Fibroblast of lung (primary cell): ENCODE results near the gene PDCD7. TPM values are rescaled to one million over a fixed set of nuclear protein-coding genes. Genes with fewer than 3 reads are reported as not detected.
A peak's percentile ranks its signal among the peaks of the same experiment; 100 is the strongest.
"Not testable (repeated sequence)": the region's sequence is repeated elsewhere in the genome, so short reads cannot be mapped to it uniquely, and the experiment has no call there.

Experiments
- DNase-seq, 2 donors: peaks; one replicate each; pipeline versions ENCODE4 v3.0.0 to v3.0.0-alpha.2; 2010; ENCODE audit warnings: low read depth in 2 of 2
- H2AFZ ChIP-seq: 2 replicates; pipeline ENCODE4 v1.5.1; 2012; ENCODE audit warnings: low read length, control low read depth, inconsistent platforms
- H3K27ac ChIP-seq: 2 replicates; pipeline ENCODE4 v1.5.1; 2011; ENCODE audit warnings: low read length, control low read depth; ENCODE audit not compliant: insufficient read depth
- H3K27me3 ChIP-seq: 2 replicates; pipeline ENCODE4 v1.5.1; 2011; ENCODE audit warnings: mild to moderate bottlenecking, low read length; ENCODE audit not compliant: control insufficient read depth, insufficient read depth
- H3K36me3 ChIP-seq: 2 replicates; pipeline ENCODE4 v1.5.1; 2011; ENCODE audit warnings: low read length; ENCODE audit not compliant: control insufficient read depth, insufficient read depth
- H3K4me1 ChIP-seq: 2 replicates; pipeline ENCODE4 v1.5.1; 2011; ENCODE audit warnings: low read length; ENCODE audit not compliant: control insufficient read depth, insufficient read depth; ENCODE audit errors: extremely low read depth
- H3K4me2 ChIP-seq: 2 replicates; pipeline ENCODE4 v1.5.1; 2011; ENCODE audit warnings: low read length, control low read depth; ENCODE audit not compliant: insufficient read depth; ENCODE audit errors: extremely low read depth
- H3K4me3 ChIP-seq, 4 experiments: fragments of 200-600 bp in 1 of 4; sonication (generic) in 1 of 4; replicated peaks in 1 of 4; 2 replicates each; pipeline ENCODE4 v1.5.1; 2011 to 2016; ENCODE audit warnings: low read length in 4 of 4, low read depth in 3 of 4, mild to moderate bottlenecking in 3 of 4, control low read depth in 2 of 4, inconsistent platforms in 1 of 4, mixed read lengths in 1 of 4; ENCODE audit not compliant: insufficient read depth in 1 of 4; ENCODE audit errors: control extremely low read depth in 1 of 4
- H3K79me2 ChIP-seq: 2 replicates; pipeline ENCODE4 v1.5.1; 2012; ENCODE audit warnings: mild to moderate bottlenecking, low read length, inconsistent platforms; ENCODE audit not compliant: control insufficient read depth, insufficient read depth
- H3K9ac ChIP-seq: 2 replicates; pipeline ENCODE4 v1.5.1; 2011; ENCODE audit warnings: mild to moderate bottlenecking, low read length, control low read depth; ENCODE audit not compliant: insufficient read depth
- H3K9me3 ChIP-seq: 2 replicates; pipeline ENCODE4 v1.5.1; 2012; ENCODE audit warnings: low read depth, low read length; ENCODE audit not compliant: control insufficient read depth, insufficient read depth
- H4K20me1 ChIP-seq: 2 replicates; pipeline ENCODE4 v1.5.1; 2011; ENCODE audit warnings: low read length; ENCODE audit not compliant: control insufficient read depth, insufficient read depth; ENCODE audit errors: extremely low read depth
- EZH2 ChIP-seq: IDR thresholded peaks from 2 replicates; pipeline ENCODE4 v1.5.1; 2012; ENCODE audit warnings: low read length, control low read depth, mild to moderate bottlenecking; ENCODE audit errors: missing control alignments
- polyA minus RNA-seq: library from RNA; depleted of rRNA, polyadenylated mRNA; stranded (reverse); fragments of >200 nt; gene quantifications from 2 replicates; pipeline ENCODE4 v1.2.3, GENCODE V29; 2011; ENCODE audit warnings: low replicate concordance
- polyA plus RNA-seq, 2 donors: library from polyadenylated mRNA; depleted of rRNA in 1 of 2; stranded (reverse) in 1 of 2; unstranded in 1 of 2; fragments of >200 nt; gene quantifications; 2 replicates each; pipeline ENCODE4 v1.2.1, GENCODE V29; 2011 to 2012; ENCODE audit warnings: missing spikeins in 1 of 2
- total RNA-seq: library from RNA; depleted of rRNA; stranded (reverse); fragments of >200 nt; gene quantifications from 2 replicates; pipeline ENCODE4 v1.2.1, GENCODE V29; 2014
- TF ChIP-seq, protein P1 (sequence below), 2 donors: IDR thresholded peaks in 1 of 2; conservative IDR thresholded peaks in 1 of 2; 1 replicate in 1 of 2; 2 replicates in 1 of 2; pipeline ENCODE4 v1.5.1; 2011 to 2012; ENCODE audit warnings: low read length in 2 of 2, control low read depth in 1 of 2, inconsistent platforms in 1 of 2, low read depth in 1 of 2, mild to moderate bottlenecking in 1 of 2

PDCD7 gene, protein sequence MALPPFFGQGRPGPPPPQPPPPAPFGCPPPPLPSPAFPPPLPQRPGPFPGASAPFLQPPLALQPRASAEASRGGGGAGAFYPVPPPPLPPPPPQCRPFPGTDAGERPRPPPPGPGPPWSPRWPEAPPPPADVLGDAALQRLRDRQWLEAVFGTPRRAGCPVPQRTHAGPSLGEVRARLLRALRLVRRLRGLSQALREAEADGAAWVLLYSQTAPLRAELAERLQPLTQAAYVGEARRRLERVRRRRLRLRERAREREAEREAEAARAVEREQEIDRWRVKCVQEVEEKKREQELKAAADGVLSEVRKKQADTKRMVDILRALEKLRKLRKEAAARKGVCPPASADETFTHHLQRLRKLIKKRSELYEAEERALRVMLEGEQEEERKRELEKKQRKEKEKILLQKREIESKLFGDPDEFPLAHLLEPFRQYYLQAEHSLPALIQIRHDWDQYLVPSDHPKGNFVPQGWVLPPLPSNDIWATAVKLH
- total RNA-seq, result 17.0 and 18.5 TPM in 2 replicates
- 21.7 and 23.0 TPM in 2 replicates for polyA plus RNA-seq
- polyA plus RNA-seq (2012), result 12.8 and 15.6 TPM in 2 replicates
- polyA minus RNA-seq, result 3.2 and 22.8 TPM in 2 replicates

GRCh38 chr15:65133548-65134200, at the start of gene PDCD7:
PDCD7 (minus strand) TSS chr15:65133808; CDS start chr15:65133781, 27 bp downstream.
- Histone ChIP-seq H3K27ac (peak within 1 kb of the TSS; percentile 75), H4K20me1 (no peaks in the 10 kb centered on the region)
- TF ChIP-seq EZH2, result no peak
- TF ChIP-seq, protein P1, sequence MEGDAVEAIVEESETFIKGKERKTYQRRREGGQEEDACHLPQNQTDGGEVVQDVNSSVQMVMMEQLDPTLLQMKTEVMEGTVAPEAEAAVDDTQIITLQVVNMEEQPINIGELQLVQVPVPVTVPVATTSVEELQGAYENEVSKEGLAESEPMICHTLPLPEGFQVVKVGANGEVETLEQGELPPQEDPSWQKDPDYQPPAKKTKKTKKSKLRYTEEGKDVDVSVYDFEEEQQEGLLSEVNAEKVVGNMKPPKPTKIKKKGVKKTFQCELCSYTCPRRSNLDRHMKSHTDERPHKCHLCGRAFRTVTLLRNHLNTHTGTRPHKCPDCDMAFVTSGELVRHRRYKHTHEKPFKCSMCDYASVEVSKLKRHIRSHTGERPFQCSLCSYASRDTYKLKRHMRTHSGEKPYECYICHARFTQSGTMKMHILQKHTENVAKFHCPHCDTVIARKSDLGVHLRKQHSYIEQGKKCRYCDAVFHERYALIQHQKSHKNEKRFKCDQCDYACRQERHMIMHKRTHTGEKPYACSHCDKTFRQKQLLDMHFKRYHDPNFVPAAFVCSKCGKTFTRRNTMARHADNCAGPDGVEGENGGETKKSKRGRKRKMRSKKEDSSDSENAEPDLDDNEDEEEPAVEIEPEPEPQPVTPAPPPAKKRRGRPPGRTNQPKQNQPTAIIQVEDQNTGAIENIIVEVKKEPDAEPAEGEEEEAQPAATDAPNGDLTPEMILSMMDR (conservative IDR thresholded peaks at IDR 0.05 in 1 of 2, IDR thresholded peaks at IDR 0.05 in 1 of 2; ENCODE audit: low read depth in 1 of 2, low read length in 2 of 2), result no peak

GRCh38 chr15:65182538-65182937, 48.9 kb upstream of the PDCD7 start:
- Histone ChIP-seq H4K20me1 (peaks cover 3% of the 10 kb centered on the region), H3K4me1 (peaks cover 2% of the 10 kb centered on the region), H3K79me2 (peaks cover 52% of the 10 kb centered on the region), H3K4me3 (peak overlapping the region in 2 of 4 experiments; percentile 27 to 97), H3K27me3 (no peaks in the 10 kb centered on the region), H3K27ac (no peak overlapping the region), H3K4me2 (peak overlapping the region; percentile 15), H3K36me3 (peaks cover 2% of the 10 kb centered on the region), H3K9me3 (no peaks in the 10 kb centered on the region), H2AFZ (no peak overlapping the region), H3K9ac (no peak overlapping the region)
- no peak for DNase-seq
- TF ChIP-seq EZH2, result no peak
- TF ChIP-seq, protein P1 (conservative IDR thresholded peaks at IDR 0.05 in 1 of 2, IDR thresholded peaks at IDR 0.05 in 1 of 2; ENCODE audit: low read depth in 1 of 2, low read length in 2 of 2), result no peak

More at GRCh38 chr15:65133548-65134200, at the start of gene PDCD7:
- Histone ChIP-seq H3K4me1 (no peaks in the 10 kb centered on the region), H2AFZ (peak within 1 kb of the TSS; percentile 99), H3K4me3 (peak within 1 kb of the TSS; percentile 61 to 95 (median 74)), H3K9me3 (no peaks in the 10 kb centered on the region), H3K27me3 (no peaks in the 10 kb centered on the region), H3K9ac (peak within 1 kb of the TSS; percentile 59), H3K4me2 (peak within 1 kb of the TSS; percentile 98), H3K79me2 (peaks cover 21% of the 10 kb centered on the region), H3K36me3 (peaks cover 5% of the 10 kb centered on the region)
- peak; percentile 92 to 93 for DNase-seq

GRCh38 chr15:65181582-65182353, 48.2 kb upstream of the PDCD7 start:
- not testable (repeated sequence) for DNase-seq, H3K4me1 ChIP-seq, H3K4me2 ChIP-seq, H3K9me3 ChIP-seq, H4K20me1 ChIP-seq, H3K36me3 ChIP-seq, H3K27me3 ChIP-seq, H2AFZ ChIP-seq, H3K27ac ChIP-seq, H3K4me3 ChIP-seq, H3K9ac ChIP-seq
- H3K79me2 ChIP-seq, result peaks cover 52% of the 10 kb centered on the region
